Measurements from ENCODE around the gene BTLA.
"Not testable (repeated sequence)": the region's sequence is repeated elsewhere in the genome, so short reads cannot be mapped to it uniquely, and the experiment has no call there.

Gene BTLA

GRCh38 chr3:112425858-112426750 lies 73.2 kb downstream of the BTLA start:
- Histone ChIP-seq H2BK15ac (ENCODE audit: low read depth, poor library complexity, severe bottlenecking) (no peak overlapping the region), H4K91ac (ENCODE audit: low read length) (no peak overlapping the region), H3K27me3 (ENCODE audit: control insufficient read depth in 1 of 2, insufficient read depth in 1 of 2, low read length in 2 of 2) (no peaks in the 10 kb centered on the region), H2BK12ac (ENCODE audit: low read length in 2 of 2) (no peak overlapping the region), H2AFZ (ENCODE audit: low read depth, low read length) (no peak overlapping the region), H3K4me2 (ENCODE audit: low read length, poor library complexity, severe bottlenecking) (no peak overlapping the region), H3K4me1 (ENCODE audit: control insufficient read depth, insufficient read depth, low read depth, low read length) (no peaks in the 10 kb centered on the region), H4K8ac (ENCODE audit: low read length) (no peak overlapping the region), H3K18ac (ENCODE audit: low read depth in 1 of 2, low read length in 2 of 2) (no peak overlapping the region), H2BK5ac (ENCODE audit: low read depth, low read length, poor library complexity, severe bottlenecking) (no peak overlapping the region), H3K79me1 (replicated peaks; ENCODE audit: low read length, poor library complexity, severe bottlenecking) (no peaks in the 10 kb centered on the region), H3K36me3 (ENCODE audit: control insufficient read depth in 1 of 2, insufficient read depth in 2 of 2, low read depth in 1 of 2, low read length in 2 of 2) (no peaks in the 10 kb centered on the region), H3K9ac (ENCODE audit: low read length) (no peak overlapping the region), H2AK5ac (ENCODE audit: low read length, severe bottlenecking) (no peak overlapping the region), H2BK120ac (ENCODE audit: low read depth, low read length) (no peak overlapping the region), H3K14ac (ENCODE audit: low read length in 2 of 2) (no peak overlapping the region), H3K4me3 (ENCODE audit: insufficient read depth in 1 of 2, low read depth in 1 of 2, low read length in 2 of 2) (no peak overlapping the region), H3K9me3 (ENCODE audit: control insufficient read depth, low read length) (no peaks in the 10 kb centered on the region), H3K23ac (ENCODE audit: low read length in 2 of 2) (no peak overlapping the region), H3K27ac (ENCODE audit: low read length, poor library complexity, severe bottlenecking) (no peak overlapping the region), H3K4ac (ENCODE audit: low read depth in 1 of 2, low read length in 2 of 2) (no peak overlapping the region)
- WGBS: 74% methylated on average over 2 of the region's 2 CpGs
- DNase-seq: no peak

GRCh38 chr3:112425382-112425781 lies 73.9 kb downstream of the BTLA start:
- 100% methylated on average over 1 of the region's 2 CpGs for WGBS
- H2BK12ac ChIP-seq (ENCODE audit: low read length in 2 of 2): no peak overlapping the region
- no peaks in the 10 kb centered on the region for H3K79me1 ChIP-seq (replicated peaks; ENCODE audit: low read length, poor library complexity, severe bottlenecking)
- H3K4me3 ChIP-seq (ENCODE audit: insufficient read depth in 1 of 2, low read depth in 1 of 2, low read length in 2 of 2): no peak overlapping the region
- DNase-seq: no peak
- H2BK5ac ChIP-seq (ENCODE audit: low read depth, low read length, poor library complexity, severe bottlenecking): no peak overlapping the region
- H2AK5ac ChIP-seq (ENCODE audit: low read length, severe bottlenecking): no peak overlapping the region
- no peak overlapping the region for H2BK15ac ChIP-seq (ENCODE audit: low read depth, poor library complexity, severe bottlenecking)
- no peak overlapping the region for H3K23ac ChIP-seq (ENCODE audit: low read length in 2 of 2)
- no peaks in the 10 kb centered on the region for H3K27me3 ChIP-seq (ENCODE audit: control insufficient read depth in 1 of 2, insufficient read depth in 1 of 2, low read length in 2 of 2)
- no peak overlapping the region for H3K4me2 ChIP-seq (ENCODE audit: low read length, poor library complexity, severe bottlenecking)
- H3K9ac ChIP-seq (ENCODE audit: low read length): no peak overlapping the region
- no peaks in the 10 kb centered on the region for H3K4me1 ChIP-seq (ENCODE audit: control insufficient read depth, insufficient read depth, low read depth, low read length)
- H3K9me3 ChIP-seq (ENCODE audit: control insufficient read depth, low read length): no peaks in the 10 kb centered on the region
- H3K4ac ChIP-seq (ENCODE audit: low read depth in 1 of 2, low read length in 2 of 2): no peak overlapping the region
- H4K91ac ChIP-seq (ENCODE audit: low read length): no peak overlapping the region
- H3K36me3 ChIP-seq (ENCODE audit: control insufficient read depth in 1 of 2, insufficient read depth in 2 of 2, low read depth in 1 of 2, low read length in 2 of 2): no peaks in the 10 kb centered on the region
- no peak overlapping the region for H3K27ac ChIP-seq (ENCODE audit: low read length, poor library complexity, severe bottlenecking)
- H2BK120ac ChIP-seq (ENCODE audit: low read depth, low read length): no peak overlapping the region
- H3K18ac ChIP-seq (ENCODE audit: low read depth in 1 of 2, low read length in 2 of 2): no peak overlapping the region
- H2AFZ ChIP-seq (ENCODE audit: low read depth, low read length): no peak overlapping the region
- no peak overlapping the region for H4K8ac ChIP-seq (ENCODE audit: low read length)
- H3K14ac ChIP-seq (ENCODE audit: low read length in 2 of 2): no peak overlapping the region

- no peak for DNase-seq
- H3K36me3 ChIP-seq (ENCODE audit: control insufficient read depth in 1 of 2, insufficient read depth in 2 of 2, low read depth in 1 of 2, low read length in 2 of 2): no peaks in the 10 kb centered on the region
- H2BK15ac ChIP-seq (ENCODE audit: low read depth, poor library complexity, severe bottlenecking): no peak overlapping the region
These were observed 74.9 kb downstream of the BTLA start for GRCh38 chr3:112424394-112424793.

GRCh38 chr3:112422921-112423320 lies 76.4 kb downstream of the BTLA start:
- H4K91ac ChIP-seq (ENCODE audit: low read length): not testable (repeated sequence)

More at GRCh38 chr3:112424394-112424793, 74.9 kb downstream of the BTLA start:
- no peak overlapping the region for H3K14ac ChIP-seq (ENCODE audit: low read length in 2 of 2)
- no peak overlapping the region for H3K4me3 ChIP-seq (ENCODE audit: insufficient read depth in 1 of 2, low read depth in 1 of 2, low read length in 2 of 2)
- no peak overlapping the region for H3K23ac ChIP-seq (ENCODE audit: low read length in 2 of 2)
- no peak overlapping the region for H3K9ac ChIP-seq (ENCODE audit: low read length)
- no peaks in the 10 kb centered on the region for H3K79me1 ChIP-seq (replicated peaks; ENCODE audit: low read length, poor library complexity, severe bottlenecking)
- no peak overlapping the region for H3K4me2 ChIP-seq (ENCODE audit: low read length, poor library complexity, severe bottlenecking)
- H3K18ac ChIP-seq (ENCODE audit: low read depth in 1 of 2, low read length in 2 of 2): no peak overlapping the region
- H4K8ac ChIP-seq (ENCODE audit: low read length): no peak overlapping the region
- no peaks in the 10 kb centered on the region for H3K4me1 ChIP-seq (ENCODE audit: control insufficient read depth, insufficient read depth, low read depth, low read length)
- no peak overlapping the region for H4K91ac ChIP-seq (ENCODE audit: low read length)
- H3K9me3 ChIP-seq (ENCODE audit: control insufficient read depth, low read length): no peaks in the 10 kb centered on the region
- H2AFZ ChIP-seq (ENCODE audit: low read depth, low read length): no peak overlapping the region
- no peak overlapping the region for H2AK5ac ChIP-seq (ENCODE audit: low read length, severe bottlenecking)
- no peak overlapping the region for H2BK120ac ChIP-seq (ENCODE audit: low read depth, low read length)
- H3K4ac ChIP-seq (ENCODE audit: low read depth in 1 of 2, low read length in 2 of 2): no peak overlapping the region
- no peak overlapping the region for H3K27ac ChIP-seq (ENCODE audit: low read length, poor library complexity, severe bottlenecking)
- H3K27me3 ChIP-seq (ENCODE audit: control insufficient read depth in 1 of 2, insufficient read depth in 1 of 2, low read length in 2 of 2): no peaks in the 10 kb centered on the region
- H2BK5ac ChIP-seq (ENCODE audit: low read depth, low read length, poor library complexity, severe bottlenecking): no peak overlapping the region
- no peak overlapping the region for H2BK12ac ChIP-seq (ENCODE audit: low read length in 2 of 2)
- WGBS: no CpG with 5 or more reads among the region's 1 CpG

More at GRCh38 chr3:112422921-112423320, 76.4 kb downstream of the BTLA start:
- H3K4me2 ChIP-seq (ENCODE audit: low read length, poor library complexity, severe bottlenecking); H3K23ac ChIP-seq (ENCODE audit: low read length in 2 of 2); H3K14ac ChIP-seq (ENCODE audit: low read length in 2 of 2); H3K18ac ChIP-seq (ENCODE audit: low read depth in 1 of 2, low read length in 2 of 2); H2AFZ ChIP-seq (ENCODE audit: low read depth, low read length); H3K4me3 ChIP-seq (ENCODE audit: insufficient read depth in 1 of 2, low read depth in 1 of 2, low read length in 2 of 2); H3K9me3 ChIP-seq (ENCODE audit: control insufficient read depth, low read length); H3K9ac ChIP-seq (ENCODE audit: low read length); H2AK5ac ChIP-seq (ENCODE audit: low read length, severe bottlenecking); H3K4me1 ChIP-seq (ENCODE audit: control insufficient read depth, insufficient read depth, low read depth, low read length); H3K27ac ChIP-seq (ENCODE audit: low read length, poor library complexity, severe bottlenecking); H3K27me3 ChIP-seq (ENCODE audit: control insufficient read depth in 1 of 2, insufficient read depth in 1 of 2, low read length in 2 of 2); H2BK5ac ChIP-seq (ENCODE audit: low read depth, low read length, poor library complexity, severe bottlenecking); DNase-seq; H2BK120ac ChIP-seq (ENCODE audit: low read depth, low read length); H4K8ac ChIP-seq (ENCODE audit: low read length); H2BK15ac ChIP-seq (ENCODE audit: low read depth, poor library complexity, severe bottlenecking); H3K36me3 ChIP-seq (ENCODE audit: control insufficient read depth in 1 of 2, insufficient read depth in 2 of 2, low read depth in 1 of 2, low read length in 2 of 2); H3K4ac ChIP-seq (ENCODE audit: low read depth in 1 of 2, low read length in 2 of 2); H2BK12ac ChIP-seq (ENCODE audit: low read length in 2 of 2); H3K79me1 ChIP-seq (replicated peaks; ENCODE audit: low read length, poor library complexity, severe bottlenecking): not testable (repeated sequence)
- 68% methylated on average over 5 of the region's 7 CpGs for WGBS

Data from mesenchymal stem cell (in vitro differentiated cells and primary cell).